Liver (tissue), 3 donors: Measurements from ENCODE around the gene C16orf86.

ENCODE experiments used
- CTCF ChIP-seq: fragments of 150-350 bp; IDR thresholded peaks from 2 replicates; pipeline ENCODE4 v1.5.1; 2017; ENCODE audit warnings: improper control_type of control experiment, low read depth, low read length; ENCODE audit not compliant: missing input control
- EGR1 ChIP-seq, 2 donors: IDR thresholded peaks; 2 replicates each; pipeline ENCODE4 v1.6.1; 2016 to 2018; ENCODE audit warnings: antibody characterized with exemption in 2 of 2, low read depth in 2 of 2
- FOXA1 ChIP-seq: IDR thresholded peaks from 2 replicates; pipeline ENCODE4 v1.6.1; 2016; ENCODE audit warnings: antibody characterized with exemption
- HNF4A ChIP-seq, 2 donors: conservative IDR thresholded peaks; 2 replicates each; pipeline ENCODE4 v1.6.1; 2016; ENCODE audit warnings: antibody characterized with exemption in 2 of 2, mild to moderate bottlenecking in 2 of 2
- RAD21 ChIP-seq, 2 donors: IDR thresholded peaks; 2 replicates each; pipeline ENCODE4 v1.6.1; 2016; ENCODE audit warnings: antibody characterized with exemption in 2 of 2, mild to moderate bottlenecking in 2 of 2
- RXRA ChIP-seq, 2 donors: IDR thresholded peaks; 2 replicates each; pipeline ENCODE4 v1.6.1; 2017 to 2018; ENCODE audit warnings: antibody characterized with exemption in 2 of 2, mild to moderate bottlenecking in 1 of 2
- SP1 ChIP-seq: IDR thresholded peaks from 2 replicates; pipeline ENCODE4 v1.6.1; 2018; ENCODE audit warnings: antibody characterized with exemption, mild to moderate bottlenecking
- TAF1 ChIP-seq: conservative IDR thresholded peaks from 2 replicates; pipeline ENCODE4 v1.6.1; 2016; ENCODE audit warnings: antibody characterized with exemption, mild to moderate bottlenecking
- YY1 ChIP-seq: IDR thresholded peaks from 2 replicates; pipeline ENCODE4 v1.6.1; 2016; ENCODE audit warnings: antibody characterized with exemption, mild to moderate bottlenecking
- ZBTB33 ChIP-seq: IDR thresholded peaks from 2 replicates; pipeline ENCODE4 v1.6.1; 2016; ENCODE audit warnings: antibody characterized with exemption
- donor health status: healthy.
- donor health status: healthy.

GRCh38 chr16:67701420-67701819 is 34.8 kb downstream of the C16orf86 start:
- no peak for TF ChIP-seq SP1
- TF ChIP-seq CTCF: no peak
- no peak for TF ChIP-seq RAD21 (IDR thresholded peaks at IDR 0.05)
- TF ChIP-seq TAF1: no peak
- TF ChIP-seq EGR1 (IDR thresholded peaks at IDR 0.05; ENCODE audit: low read depth in 2 of 2): no peak
- no peak for TF ChIP-seq YY1
- TF ChIP-seq ZBTB33: no peak
- TF ChIP-seq FOXA1: no peak
- no peak for TF ChIP-seq RXRA (IDR thresholded peaks at IDR 0.05)
- no peak for TF ChIP-seq HNF4A (conservative IDR thresholded peaks at IDR 0.05)
